Measurements from ENCODE around the gene MYO5A.

MYO5A gene

GRCh38 chr15:52283281-52283680 is 245.4 kb downstream of the MYO5A start:
- TF ChIP-seq POLR2A (IDR thresholded peaks at IDR 0.05; ENCODE audit: extremely low read depth, insufficient read length): no peak
- TF ChIP-seq MAX (IDR thresholded peaks at IDR 0.05; ENCODE audit: low read depth, low read length): no peak
- no peak for TF ChIP-seq MYC (IDR thresholded peaks at IDR 0.05; ENCODE audit: low read depth, low read length)
- TF ChIP-seq CTCF (IDR thresholded peaks at IDR 0.05; ENCODE audit: low read depth, low read length): no peak
- no peak overlapping the region for H3K4me3 ChIP-seq (ENCODE audit: low read depth, low read length)
- no peak for DNase-seq (ENCODE audit: low read depth)

- TF ChIP-seq POLR2A (IDR thresholded peaks at IDR 0.05; ENCODE audit: extremely low read depth, insufficient read length): no peak
- no peak overlapping the region for H3K4me3 ChIP-seq (ENCODE audit: low read depth, low read length)
- DNase-seq (ENCODE audit: low read depth): no peak
Observed at GRCh38 chr15:52282418-52282817, 246.3 kb downstream of the MYO5A start.

- no peak for TF ChIP-seq MAX (IDR thresholded peaks at IDR 0.05; ENCODE audit: low read depth, low read length)
- no peak for TF ChIP-seq CTCF (IDR thresholded peaks at IDR 0.05; ENCODE audit: low read depth, low read length)
- no peak for TF ChIP-seq MYC (IDR thresholded peaks at IDR 0.05; ENCODE audit: low read depth, low read length)
- no peak for TF ChIP-seq POLR2A (IDR thresholded peaks at IDR 0.05; ENCODE audit: extremely low read depth, insufficient read length)
- no peak overlapping the region for H3K4me3 ChIP-seq (ENCODE audit: low read depth, low read length)
- no peak for DNase-seq (ENCODE audit: low read depth)
Observed at GRCh38 chr15:52281085-52282035, 247.3 kb downstream of the MYO5A start.

- TF ChIP-seq MAX (IDR thresholded peaks at IDR 0.05; ENCODE audit: low read depth, low read length) (no peak), CTCF (IDR thresholded peaks at IDR 0.05; ENCODE audit: low read depth, low read length) (no peak), MYC (IDR thresholded peaks at IDR 0.05; ENCODE audit: low read depth, low read length) (no peak), POLR2A (IDR thresholded peaks at IDR 0.05; ENCODE audit: extremely low read depth, insufficient read length) (no peak)
- H3K4me3 ChIP-seq (ENCODE audit: low read depth, low read length): no peak overlapping the region
- DNase-seq (ENCODE audit: low read depth): no peak
Observed at GRCh38 chr15:52280326-52281084, 248.2 kb downstream of the MYO5A start.

- DNase-seq (ENCODE audit: low read depth): no peak
- no peak for TF ChIP-seq MAX (IDR thresholded peaks at IDR 0.05; ENCODE audit: low read depth, low read length)
- TF ChIP-seq MYC (IDR thresholded peaks at IDR 0.05; ENCODE audit: low read depth, low read length): no peak
- no peak for TF ChIP-seq POLR2A (IDR thresholded peaks at IDR 0.05; ENCODE audit: extremely low read depth, insufficient read length)
- TF ChIP-seq CTCF (IDR thresholded peaks at IDR 0.05; ENCODE audit: low read depth, low read length): no peak
- H3K4me3 ChIP-seq (ENCODE audit: low read depth, low read length): no peak overlapping the region
Observed at GRCh38 chr15:52278636-52279367, 249.9 kb downstream of the MYO5A start.

Data from NB4 (cell line).